ENCODE data around the gene KRTAP29-1. TPM values are rescaled to one million over a fixed set of nuclear protein-coding genes. Genes with fewer than 3 reads are reported as not detected.

KRTAP29-1 gene
- total RNA-seq, 2 experiments from 2014 or later = not detected

- CTCF ChIA-PET = interaction anchor here (2.7 kb wide), 1 partner anchor 12 kb away, joined by 10 read pairs; no protein-coding TSS in a partner anchor
- Mint-ChIP-seq H3K27ac (no peak overlapping the region), H3K4me3 (no peak overlapping the region), H3K9me3 (no peaks in the 10 kb centered on the region), H3K4me1 (ENCODE audit: low read depth) (peaks cover 34% of the 10 kb centered on the region), H3K36me3 (ENCODE audit: low read depth) (no peaks in the 10 kb centered on the region), H3K27me3 (no peaks in the 10 kb centered on the region)
- POLR2A ChIA-PET = interaction anchor here (0.6 to 1.2 kb wide), 2 partner anchors 14 to 16 kb away, joined by 3 read pairs; no protein-coding TSS in a partner anchor
- TF ChIP-seq, protein P1, sequence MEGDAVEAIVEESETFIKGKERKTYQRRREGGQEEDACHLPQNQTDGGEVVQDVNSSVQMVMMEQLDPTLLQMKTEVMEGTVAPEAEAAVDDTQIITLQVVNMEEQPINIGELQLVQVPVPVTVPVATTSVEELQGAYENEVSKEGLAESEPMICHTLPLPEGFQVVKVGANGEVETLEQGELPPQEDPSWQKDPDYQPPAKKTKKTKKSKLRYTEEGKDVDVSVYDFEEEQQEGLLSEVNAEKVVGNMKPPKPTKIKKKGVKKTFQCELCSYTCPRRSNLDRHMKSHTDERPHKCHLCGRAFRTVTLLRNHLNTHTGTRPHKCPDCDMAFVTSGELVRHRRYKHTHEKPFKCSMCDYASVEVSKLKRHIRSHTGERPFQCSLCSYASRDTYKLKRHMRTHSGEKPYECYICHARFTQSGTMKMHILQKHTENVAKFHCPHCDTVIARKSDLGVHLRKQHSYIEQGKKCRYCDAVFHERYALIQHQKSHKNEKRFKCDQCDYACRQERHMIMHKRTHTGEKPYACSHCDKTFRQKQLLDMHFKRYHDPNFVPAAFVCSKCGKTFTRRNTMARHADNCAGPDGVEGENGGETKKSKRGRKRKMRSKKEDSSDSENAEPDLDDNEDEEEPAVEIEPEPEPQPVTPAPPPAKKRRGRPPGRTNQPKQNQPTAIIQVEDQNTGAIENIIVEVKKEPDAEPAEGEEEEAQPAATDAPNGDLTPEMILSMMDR (IDR thresholded peaks at IDR 0.05) = no peak
- DNase-seq (no peak), ATAC-seq (no peak)
- intact Hi-C loops (cut with micrococcal nuclease) = no loop called here
These were observed 31.2 kb upstream of the KRTAP29-1 start for GRCh38 chr17:41333836-41334235.

GRCh38 chr17:41333098-41333497 lies 30.4 kb upstream of the KRTAP29-1 start:
- no peak overlapping the region for H3K4me3 Mint-ChIP-seq
- no peaks in the 10 kb centered on the region for H3K9me3 Mint-ChIP-seq
- no peaks in the 10 kb centered on the region for H3K27me3 Mint-ChIP-seq
- DNase-seq = no peak
- POLR2A ChIA-PET = interaction anchor here (1.2 kb wide), 1 partner anchor 16 kb away, joined by 3 read pairs; no protein-coding TSS in a partner anchor
- H3K36me3 Mint-ChIP-seq (ENCODE audit: low read depth) = no peaks in the 10 kb centered on the region
- ATAC-seq = no peak
- H3K4me1 Mint-ChIP-seq (ENCODE audit: low read depth) = peaks cover 33% of the 10 kb centered on the region
- TF ChIP-seq, protein P1 (IDR thresholded peaks at IDR 0.05) = no peak
- no peak overlapping the region for H3K27ac Mint-ChIP-seq
- intact Hi-C loops (cut with micrococcal nuclease) = no loop called here
- CTCF ChIA-PET = interaction anchor here (2.7 kb wide), 1 partner anchor 11 kb away, joined by 10 read pairs; no protein-coding TSS in a partner anchor

DNA sequence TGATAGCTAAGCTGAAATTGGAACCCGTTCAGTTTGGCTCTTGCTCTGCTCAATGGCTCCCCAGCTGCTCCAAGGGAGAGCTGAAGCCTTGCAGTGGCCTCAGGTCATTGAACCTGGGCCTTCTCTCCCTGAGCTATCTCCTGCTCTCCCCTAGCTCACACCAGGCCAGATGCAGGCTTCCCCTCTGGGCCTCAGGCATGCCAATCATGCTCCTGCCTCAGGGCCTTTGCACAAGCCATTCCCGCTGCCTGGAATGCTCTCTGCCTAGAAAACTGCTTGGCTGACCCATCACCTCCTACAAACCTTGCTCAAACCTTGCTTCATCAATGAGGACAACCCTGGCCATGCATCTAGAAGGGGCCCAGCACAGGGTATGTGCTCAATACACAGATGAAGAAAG lies 29.6 kb upstream of the KRTAP29-1 start:
- TF ChIP-seq, protein P1 (IDR thresholded peaks at IDR 0.05) = no peak
- Mint-ChIP-seq H3K4me1 (ENCODE audit: low read depth) (peaks cover 32% of the 10 kb centered on the region), H3K27ac (no peak overlapping the region), H3K27me3 (no peaks in the 10 kb centered on the region), H3K36me3 (ENCODE audit: low read depth) (no peaks in the 10 kb centered on the region), H3K4me3 (no peak overlapping the region), H3K9me3 (no peaks in the 10 kb centered on the region)
- DNase-seq (no peak), ATAC-seq (no peak)
- POLR2A ChIA-PET = no interaction called here
- intact Hi-C loops (cut with micrococcal nuclease) = no loop called here
- CTCF ChIA-PET = interaction anchor here (2.7 kb wide), 1 partner anchor 10 kb away, joined by 16 read pairs; no protein-coding TSS in a partner anchor

DNA sequence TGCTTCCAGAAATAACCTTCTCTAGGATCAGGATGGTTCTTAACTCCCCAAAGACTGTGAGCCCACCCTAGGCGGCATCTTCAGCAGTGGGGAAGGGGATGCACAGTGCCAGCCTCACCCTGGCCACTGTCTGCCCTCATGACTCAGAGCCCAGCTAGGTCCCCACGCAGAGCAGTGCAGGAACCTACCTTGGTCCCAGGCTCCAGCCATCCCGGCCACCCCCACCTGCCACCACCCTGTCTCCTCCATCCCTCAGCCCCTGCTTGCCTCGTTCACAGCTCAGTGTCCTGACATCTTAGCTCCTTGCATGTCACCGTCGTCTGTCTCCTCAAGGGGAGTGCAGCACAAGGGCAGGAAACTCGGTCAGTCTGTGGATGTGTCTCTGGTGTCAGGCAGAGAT lies 29.0 kb upstream of the KRTAP29-1 start:
- ChIA-PET POLR2A (no interaction called here), CTCF (interaction anchor here (2.7 kb wide), 1 partner anchor 9 kb away, joined by 16 read pairs; no protein-coding TSS in a partner anchor)
- Mint-ChIP-seq H3K9me3 (no peaks in the 10 kb centered on the region), H3K4me3 (no peak overlapping the region), H3K36me3 (ENCODE audit: low read depth) (no peaks in the 10 kb centered on the region), H3K27ac (no peak overlapping the region), H3K27me3 (no peaks in the 10 kb centered on the region), H3K4me1 (ENCODE audit: low read depth) (peaks cover 38% of the 10 kb centered on the region)
- intact Hi-C loops (cut with micrococcal nuclease) = no loop called here
- DNase-seq = no peak
- no peak for ATAC-seq
- TF ChIP-seq, protein P1 (IDR thresholded peaks at IDR 0.05) = no peak

- no peaks in the 10 kb centered on the region for H3K36me3 Mint-ChIP-seq (ENCODE audit: low read depth)
- no peak overlapping the region for H3K27ac Mint-ChIP-seq
- POLR2A ChIA-PET = no interaction called here
- no peak overlapping the region for H3K4me3 Mint-ChIP-seq
- H3K4me1 Mint-ChIP-seq (ENCODE audit: low read depth) = peaks cover 22% of the 10 kb centered on the region
- peak; percentile 49 for DNase-seq
- ATAC-seq = no peak
- CTCF ChIA-PET = interaction anchor here (0.9 to 1.5 kb wide), 4 partner anchors 19 to 73 kb away, joined by 3 to 4 read pairs (median 4); partner anchors contain the start of gene KRTAP16-1
- intact Hi-C loops (cut with micrococcal nuclease) = no loop called here
- H3K9me3 Mint-ChIP-seq = no peaks in the 10 kb centered on the region
- TF ChIP-seq, protein P1 (IDR thresholded peaks at IDR 0.05) = peak; percentile 46
- H3K27me3 Mint-ChIP-seq = no peaks in the 10 kb centered on the region
These were observed 26.8 kb upstream of the KRTAP29-1 start for GRCh38 chr17:41329279-41329948.
